Hematopoietic multipotent progenitor cell treated with erythropoietin and hydrocortisone succinate and interleukin-3 and kit ligand, for 6 days (in vitro differentiated cells): ENCODE results near the gene CRNN.

Experiments
- DNase-seq: peaks from one replicate; pipeline ENCODE4 v3.0.0-alpha.2; 2015

The CRNN gene

DNA sequence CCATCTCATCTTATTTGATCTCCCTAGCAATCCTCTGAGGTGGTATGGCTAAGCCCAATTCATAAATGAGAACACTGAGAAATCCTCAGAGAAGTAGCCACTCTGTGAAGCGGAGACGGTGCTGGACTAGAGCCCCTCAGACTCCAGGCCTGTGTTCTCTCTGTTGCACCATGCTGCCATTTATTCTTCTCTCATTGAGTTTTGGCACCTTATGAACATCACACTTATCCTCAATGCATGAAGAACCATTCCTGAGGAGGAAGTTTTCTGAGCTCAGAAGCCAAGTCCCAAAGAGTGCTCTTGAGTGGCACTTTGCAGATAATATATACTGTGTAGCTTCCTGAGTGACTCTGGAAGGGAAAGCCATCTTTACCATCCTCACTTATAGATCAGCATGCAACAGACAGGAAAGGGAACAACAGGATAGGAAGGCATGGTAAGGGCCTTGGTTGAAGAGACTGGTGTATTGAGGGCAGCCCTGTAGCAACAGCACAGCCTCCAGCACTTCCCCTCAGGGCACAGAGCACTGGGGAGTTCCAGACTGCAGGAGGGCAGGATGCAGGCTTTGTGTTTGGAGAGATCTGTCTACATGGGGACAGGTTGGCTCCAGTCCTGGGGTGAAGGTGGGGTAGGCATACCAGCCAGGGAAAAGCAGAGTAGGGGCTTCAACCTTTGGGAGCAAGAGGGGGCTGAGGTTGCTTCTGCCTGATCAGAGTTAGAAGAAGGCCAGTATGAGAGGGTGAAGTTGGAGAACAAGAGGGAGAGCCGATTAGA, 1.6 kb upstream of the CRNN start:
- no peak for DNase-seq

DNA sequence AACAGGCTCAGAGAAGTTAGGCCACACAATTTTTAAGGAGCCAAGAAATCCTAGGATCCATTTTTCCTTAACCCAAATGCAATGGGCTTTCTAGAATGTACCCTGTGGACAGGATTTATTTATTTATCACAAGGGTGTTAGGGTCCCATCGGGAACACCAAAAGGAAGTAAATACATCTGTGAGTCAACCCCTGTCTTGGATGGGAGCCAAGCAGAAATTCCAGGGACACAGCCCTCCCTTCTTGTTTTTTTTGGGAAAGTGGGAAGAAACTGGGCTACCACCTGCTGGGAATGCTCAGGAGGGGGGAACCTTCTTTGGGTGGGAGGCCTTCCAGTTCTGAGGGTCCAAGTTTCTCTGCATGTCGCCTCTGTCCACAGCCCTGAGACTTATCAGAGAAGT, 1.3 kb downstream of the CRNN start:
- DNase-seq, result no peak

DNA sequence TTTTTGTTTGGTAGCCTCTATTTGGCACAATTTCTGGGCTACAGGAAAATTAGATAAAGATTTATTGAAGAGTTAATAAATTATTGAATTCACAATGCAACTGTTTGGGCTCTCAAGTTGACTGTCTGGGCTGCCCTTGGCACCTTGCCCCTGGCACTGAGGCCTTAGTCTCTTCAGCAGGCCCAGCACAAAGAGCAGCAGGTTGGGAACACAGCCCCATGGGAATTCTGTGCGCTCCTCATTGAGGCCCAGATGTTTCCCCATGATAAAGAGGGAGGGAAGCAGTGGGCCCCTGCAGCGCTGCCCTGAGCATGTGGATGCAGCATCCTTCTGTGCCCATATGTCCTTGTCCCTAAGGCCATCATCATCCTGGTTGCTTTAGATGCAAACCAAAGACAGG, 2.9 kb downstream of the CRNN start:
- DNase-seq, result no peak

DNA sequence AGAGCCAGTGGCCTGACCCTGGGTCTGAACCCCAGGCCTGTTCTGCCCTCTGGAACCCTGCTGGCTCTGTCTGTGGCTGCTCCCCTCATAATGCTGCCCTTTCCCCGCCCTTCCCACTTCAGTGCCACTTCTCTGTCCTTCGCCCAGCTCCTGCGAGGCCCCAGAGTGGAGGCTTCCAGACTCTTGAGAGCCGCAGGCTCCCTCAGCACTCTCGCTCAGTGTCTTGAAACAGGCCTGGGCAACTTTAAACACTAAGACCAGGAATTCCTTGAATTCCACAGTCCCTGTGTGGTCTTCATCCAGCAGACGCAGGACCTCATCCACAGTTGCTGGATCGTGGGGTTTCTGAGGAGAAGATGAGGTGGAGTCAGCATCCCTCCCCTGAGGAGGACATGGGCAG, 3.5 kb downstream of the CRNN start:
- DNase-seq, result no peak

DNA sequence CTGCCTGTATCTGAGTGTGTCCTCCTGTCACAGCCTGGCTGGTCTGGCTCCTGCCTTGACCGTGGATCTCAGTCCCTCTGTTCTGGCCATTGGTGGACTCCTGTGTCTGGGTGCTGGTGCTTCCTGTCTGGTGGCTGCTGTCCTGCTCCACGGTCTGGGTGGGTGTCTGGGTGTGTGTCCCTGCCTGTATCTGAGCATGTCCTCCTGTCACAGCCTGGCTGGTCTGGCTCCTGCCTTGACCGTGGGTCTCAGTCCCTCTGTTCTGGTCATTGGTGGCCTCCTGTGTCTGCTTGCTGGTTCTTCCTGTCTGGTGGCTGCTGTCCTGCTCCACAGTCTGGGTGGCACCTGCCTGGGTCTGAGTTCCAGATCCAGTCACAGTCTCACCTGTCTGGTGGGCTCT, 4.0 kb downstream of the CRNN start:
- no peak for DNase-seq

DNA sequence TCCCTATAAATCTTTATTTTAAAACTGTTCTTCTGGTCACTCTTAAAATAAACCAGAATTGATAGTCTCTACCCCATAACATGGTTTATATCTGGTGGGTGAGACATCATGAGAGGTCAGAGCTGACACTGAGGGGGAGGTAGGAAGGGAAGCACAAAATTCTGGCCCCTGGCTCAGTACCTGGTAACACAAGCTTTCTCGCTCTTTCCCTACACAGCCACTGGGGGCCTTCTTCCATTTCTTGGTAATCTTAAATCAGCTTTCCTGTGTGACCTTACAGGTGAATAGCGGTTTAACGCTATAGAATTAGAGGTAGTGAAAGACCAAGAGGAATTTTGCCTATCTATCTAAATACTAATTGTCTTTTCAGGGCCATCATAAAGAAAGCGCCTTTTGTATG, 5.4 kb downstream of the CRNN start:
- DNase-seq, result no peak

DNA sequence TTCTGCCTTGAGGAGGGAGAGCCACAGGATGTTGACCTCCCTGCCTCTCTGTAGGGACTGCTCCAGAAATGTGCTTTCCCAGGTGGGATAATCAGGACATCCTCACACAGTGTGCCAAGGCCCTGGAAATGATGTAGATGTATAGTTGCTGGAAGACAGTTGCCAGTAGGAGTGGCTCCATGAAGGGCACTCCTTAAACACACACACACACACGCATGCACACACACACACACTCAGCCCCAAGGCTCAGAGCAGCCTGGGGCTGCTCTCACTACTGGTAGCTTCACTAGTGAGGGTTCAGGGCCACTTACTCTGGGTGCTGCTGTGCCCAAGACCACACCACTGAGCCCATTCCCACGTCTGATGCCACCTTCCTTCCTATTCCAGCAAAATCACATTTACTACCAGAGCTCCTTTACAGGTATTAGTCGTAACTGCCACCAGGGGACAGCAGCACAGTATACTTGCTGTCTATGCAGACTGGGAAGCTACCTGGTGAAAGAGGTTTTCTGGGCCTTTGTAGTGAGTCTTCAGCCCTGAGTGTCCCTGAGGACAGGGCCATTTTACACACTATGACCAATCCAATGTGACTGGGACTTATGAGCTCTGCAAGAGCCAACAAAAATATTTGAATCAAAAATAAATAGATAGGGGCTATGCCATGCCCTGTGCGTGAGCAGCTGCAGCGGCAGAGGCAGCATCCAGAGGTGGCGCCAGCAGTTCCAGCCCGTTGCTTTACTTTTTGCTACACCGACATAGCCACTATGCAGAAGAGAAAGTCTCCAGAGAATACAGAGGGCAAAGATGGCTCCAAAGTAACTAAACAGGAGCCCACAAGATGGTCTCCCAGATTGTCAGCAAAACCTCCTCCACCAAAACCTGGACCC, 15.0 kb downstream of the CRNN start:
- DNase-seq, result peak; percentile 28

DNA sequence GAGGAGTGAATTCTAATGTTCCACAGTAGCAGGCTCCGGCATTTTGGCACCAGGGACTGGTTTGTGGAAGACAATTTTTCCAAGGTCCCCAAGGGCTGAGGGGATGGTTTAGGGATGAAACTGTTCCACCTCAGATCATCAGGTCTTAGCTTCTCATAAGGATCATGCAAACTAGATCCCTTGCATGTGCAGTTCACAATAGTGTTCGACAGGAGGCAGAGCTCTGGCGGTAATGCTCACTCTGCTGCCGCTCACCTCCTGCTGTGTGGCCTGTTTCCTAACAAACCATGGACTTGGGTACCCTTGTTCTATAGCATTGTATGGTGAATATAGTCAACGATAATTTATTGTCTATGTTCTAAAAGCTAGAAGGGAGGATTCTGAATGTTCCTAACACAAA, 16.6 kb downstream of the CRNN start:
- no peak for DNase-seq

DNA sequence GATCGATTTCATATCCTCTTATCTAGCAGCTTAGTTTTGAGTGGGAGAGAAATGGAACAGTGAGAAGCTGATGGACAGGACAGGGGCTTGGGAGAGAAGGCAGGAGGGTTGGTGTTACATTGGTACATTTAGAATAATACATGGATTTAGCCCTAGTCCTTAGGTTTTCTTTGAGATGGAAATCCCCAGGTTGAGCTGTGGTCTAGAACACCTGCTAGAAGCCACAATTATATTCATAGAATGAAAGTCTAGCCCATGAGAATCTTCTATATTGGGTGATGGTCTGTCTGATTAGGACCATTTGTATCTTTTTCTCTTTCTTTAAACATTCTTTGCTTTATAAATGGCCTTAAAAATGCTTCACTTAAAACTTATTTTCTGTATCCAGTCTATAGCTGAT, 19.9 kb downstream of the CRNN start:
- DNase-seq, result no peak

DNA sequence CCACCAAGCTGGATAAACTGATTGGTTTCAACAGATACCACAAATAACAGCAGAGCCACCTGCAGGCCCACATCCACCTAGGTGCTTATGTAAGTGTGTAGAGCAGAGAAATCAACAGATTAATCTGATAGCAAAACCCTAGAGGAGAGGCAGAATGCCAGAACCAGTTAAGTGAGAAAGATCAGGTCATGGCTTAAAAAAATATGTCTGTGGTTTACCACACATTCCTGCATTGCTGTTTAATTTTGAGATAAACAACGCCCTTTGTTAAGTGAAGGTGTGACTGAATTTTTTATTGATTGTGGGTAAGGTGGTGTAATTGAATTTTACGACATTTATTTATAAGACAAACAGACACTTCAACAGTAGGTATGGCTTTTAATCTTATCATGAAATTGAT, 21.2 kb downstream of the CRNN start:
- no peak for DNase-seq

DNA sequence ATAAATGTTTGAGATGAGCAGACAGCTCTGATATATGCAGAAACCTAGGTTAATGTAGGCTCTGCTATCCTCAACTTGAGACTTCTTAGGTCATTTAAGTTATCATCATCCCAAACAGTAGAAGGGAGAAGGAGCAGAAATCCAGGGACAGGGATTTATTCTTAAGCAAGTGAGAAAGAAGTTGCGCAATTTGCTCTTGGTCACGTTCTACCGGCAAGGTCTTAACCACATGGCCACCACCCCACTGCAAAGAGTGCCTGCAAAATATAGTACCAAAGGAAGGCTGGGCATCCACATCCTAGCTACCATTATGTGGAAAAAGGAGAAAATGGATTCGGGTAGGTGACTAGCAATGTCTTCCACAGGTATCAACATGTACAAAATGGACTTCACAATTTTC, 25.2 kb downstream of the CRNN start:
- DNase-seq, result no peak

DNA sequence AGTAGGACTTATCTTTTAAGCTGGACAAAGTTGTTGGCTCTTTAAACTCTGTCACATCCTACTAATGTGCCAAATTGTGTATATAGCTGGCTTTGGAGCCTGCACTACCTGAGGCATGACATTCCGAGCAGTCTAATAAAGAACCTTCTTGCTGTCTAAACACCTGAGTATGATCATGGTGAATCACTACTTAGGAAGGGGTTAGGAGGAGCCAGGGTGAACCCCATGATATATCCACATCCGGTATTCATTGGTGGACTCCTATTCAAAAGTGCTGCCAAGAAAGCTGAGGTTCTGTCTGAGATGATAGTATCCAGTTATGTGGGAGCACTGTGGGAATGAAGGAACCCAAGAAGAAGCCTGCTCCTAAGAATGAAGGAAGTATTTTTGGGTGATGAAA, 27.1 kb downstream of the CRNN start:
- no peak for DNase-seq

DNA sequence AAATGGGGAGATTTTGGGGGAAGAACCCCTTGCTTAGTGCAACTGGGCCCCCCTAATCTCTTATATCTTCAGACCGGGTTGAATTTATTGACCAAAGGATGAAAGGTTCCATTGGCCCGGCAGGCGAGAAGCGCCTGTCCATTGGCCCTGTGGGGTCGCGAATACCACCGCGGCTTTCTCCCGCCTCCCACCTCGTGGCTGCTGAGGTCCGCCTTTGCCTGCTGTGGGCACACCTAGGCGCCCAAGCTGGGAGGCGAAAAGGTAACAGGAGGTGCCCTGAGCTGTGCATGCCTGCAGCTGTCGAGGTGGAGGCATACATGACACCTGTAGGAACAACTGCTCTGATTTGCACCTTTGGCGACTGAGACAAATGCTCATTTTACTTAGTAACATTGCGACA, 33.1 kb downstream of the CRNN start:
- no peak for DNase-seq

DNA sequence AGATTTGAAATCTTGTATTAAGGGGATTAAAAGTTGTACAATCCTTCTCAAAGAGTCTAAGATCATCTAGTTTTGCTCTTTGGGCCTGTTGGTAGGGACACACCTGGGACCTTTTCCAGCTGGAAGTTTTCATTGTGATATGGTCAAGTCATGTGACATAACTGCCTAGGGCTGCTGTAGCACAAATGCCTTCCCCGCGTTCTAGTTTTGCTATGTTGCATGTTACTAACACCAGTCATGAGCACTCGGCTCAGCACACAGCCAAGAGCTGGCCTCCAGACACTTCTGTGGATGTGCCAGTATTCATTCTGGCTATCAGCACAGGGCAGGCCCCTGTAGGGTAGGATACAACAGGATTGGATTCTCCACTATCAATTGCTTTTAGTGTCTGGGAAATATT, 39.6 kb downstream of the CRNN start:
- no peak for DNase-seq

DNA sequence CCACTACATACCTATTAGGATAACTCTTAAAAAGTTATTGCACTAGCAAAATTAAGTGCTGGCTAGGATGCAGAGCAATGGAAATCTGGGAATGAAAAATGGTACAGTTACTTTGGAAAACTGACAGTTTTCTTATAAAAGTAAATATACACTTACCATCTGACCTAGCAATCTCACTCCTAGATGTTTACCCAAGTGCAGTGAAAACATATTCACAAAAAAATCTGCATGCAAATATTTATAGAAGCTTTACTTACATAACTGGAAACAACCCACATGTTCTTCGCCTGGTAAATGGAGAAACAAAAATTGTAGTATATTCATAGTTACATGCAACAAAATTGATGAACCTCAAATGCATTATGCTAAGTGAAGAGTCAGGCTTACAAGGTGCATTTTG, 41.4 kb downstream of the CRNN start:
- DNase-seq, result no peak

DNA sequence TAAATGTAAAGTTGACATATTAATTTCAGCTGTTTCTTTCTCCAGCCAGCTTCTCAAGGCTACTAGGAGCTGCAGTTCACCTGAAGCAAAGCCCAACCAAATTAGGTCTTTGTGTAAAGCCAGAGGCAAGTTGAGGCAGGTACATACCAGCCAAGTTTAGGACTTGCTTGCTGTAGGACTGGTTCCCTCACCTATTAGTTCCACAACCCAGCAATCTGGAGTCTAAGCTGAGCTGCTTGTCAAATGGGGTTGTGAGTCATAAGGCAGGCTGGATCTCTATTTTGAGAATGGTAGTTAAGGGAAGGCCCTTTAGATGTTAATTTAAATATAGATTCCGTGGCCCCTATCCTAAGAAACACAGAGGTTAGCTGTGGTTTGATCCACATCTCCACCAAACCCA, 46.6 kb downstream of the CRNN start:
- DNase-seq, result no peak

DNA sequence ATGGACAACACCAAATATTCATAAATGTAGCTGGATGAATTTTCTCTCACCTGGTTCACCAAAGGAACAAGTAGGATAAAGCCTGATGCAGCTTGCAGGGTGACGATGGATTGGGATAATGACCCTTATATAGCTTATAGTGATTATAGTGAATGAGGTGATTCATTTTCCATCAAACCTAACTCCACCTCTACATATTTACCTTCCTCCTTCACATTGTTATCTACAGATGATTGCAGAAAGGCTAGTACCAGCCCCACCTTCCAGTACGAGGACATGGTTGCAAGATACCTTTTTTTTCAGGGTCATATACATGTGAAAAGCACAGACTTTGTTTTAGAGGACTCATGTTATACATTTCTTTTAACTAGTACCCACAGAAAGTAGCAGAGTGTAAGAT, 54.2 kb downstream of the CRNN start, which contains the start of gene FLG2:
Gene FLG2, minus strand, starts transcription at position 101 of the 400 bp plus-strand sequence. CDS start 1,122 bp downstream, outside the sequence.
- no peak for DNase-seq
